Measurements from ENCODE around the gene TDRD7.

GRCh38 chr9:97412626-97413385 is 910 bp downstream of the TDRD7 start:
- TF ChIP-seq EZH2 (IDR thresholded peaks at IDR 0.05; ENCODE audit: borderline replicate concordance, low read length) (no peak), CTCF (conservative IDR thresholded peaks at IDR 0.05 in 1 of 2, IDR thresholded peaks at IDR 0.05 in 1 of 2; ENCODE audit: extremely low read depth in 1 of 2, insufficient read depth in 1 of 2, low read depth in 1 of 2, low read length in 2 of 2) (no peak)

All from mammary epithelial cell (primary cell).